HepG2 (cell line): ENCODE results near the gene ATG16L1. TPM values are rescaled to one million over a fixed set of nuclear protein-coding genes. Genes with fewer than 3 reads are reported as not detected.

Source experiments
- ATAC-seq: fragments of 200-7000 bp; cut with Tn5 transposase; 3 replicates; pipeline ENCODE4 v1.9.1; 2020; ENCODE audit warnings: mild to moderate bottlenecking, moderate library complexity
- BruUV-seq: library from RNA; stranded (reverse); fragments of 400-500 nt; replicated peaks from 2 replicates; lab custom pipeline; 2021; lab: Mats Ljungman, UMichigan
- CTCF ChIA-PET: fragments of 300-600 bp; formaldehyde crosslinking; extraction: SDS; loops from one replicate; lab custom pipeline; 2021; ENCODE audit warnings: low total read pairs, inconsistent platforms, low intra/inter-chr PET ratio; lab: Yijun Ruan, JAX
- POLR2A ChIA-PET: fragments of 350-600 bp; sonication (Branson Sonifier 250); formaldehyde crosslinking; loops from one replicate; lab custom pipeline; 2020; ENCODE audit warnings: antibody characterized with exemption, inconsistent platforms; lab: Yijun Ruan, JAX
- DNase-seq: peaks from one replicate; pipeline ENCODE4 v3.0.0-alpha.2; 2015; ENCODE audit warnings: low spot score
- FAIRE-seq: peaks from 3 replicates; lab custom pipeline; 2011; peaks lifted over from hg19 to GRCh38; lab: Jason Lieb, UNC
- H2AFZ ChIP-seq: one replicate; pipeline ENCODE4 v1.6.1; 2011; ENCODE audit warnings: low read length, inconsistent platforms
- H3K27ac ChIP-seq: fragments of 300-600 bp; 3 replicates; pipeline ENCODE4 v1.8.0; 2011; ENCODE audit warnings: mixed run types, mild to moderate bottlenecking, mixed read lengths, low read length, inconsistent platforms; ENCODE audit not compliant: insufficient read depth; ENCODE audit errors: extremely low read length
- H3K27me3 ChIP-seq, 2 experiments: fragments of 200-600 bp in 1 of 2; 2 replicates in 1 of 2; 3 replicates in 1 of 2; pipeline versions ENCODE4 v1.6.0 to v1.8.0; 2011; ENCODE audit warnings: low read length in 2 of 2, mild to moderate bottlenecking in 2 of 2, moderate library complexity in 2 of 2, inconsistent platforms in 1 of 2; ENCODE audit not compliant: insufficient read depth in 2 of 2, control insufficient read depth in 1 of 2
- H3K36me3 ChIP-seq, 2 experiments: fragments of 200-600 bp in 1 of 2; replicated peaks in 1 of 2; 2 replicates in 1 of 2; 3 replicates in 1 of 2; pipeline versions ENCODE4 v1.5.1 to v1.8.0; 2011; ENCODE audit warnings: low read length in 2 of 2, inconsistent platforms in 1 of 2; ENCODE audit not compliant: insufficient read depth in 2 of 2, control insufficient read depth in 1 of 2
- H3K4me1 ChIP-seq: 2 replicates; pipeline ENCODE4 v1.5.1; 2012; ENCODE audit warnings: low read length, inconsistent platforms; ENCODE audit not compliant: insufficient read depth
- H3K4me2 ChIP-seq: 2 replicates; pipeline ENCODE4 v1.6.0; 2011; ENCODE audit warnings: low read depth, low read length, inconsistent platforms
- H3K4me3 ChIP-seq, 3 experiments: fragments of 200-600 bp in 1 of 3; sonication (generic), shearing (Covaris generic) in 1 of 3; replicated peaks in 1 of 3; 2 replicates each; pipeline ENCODE4 v1.5.1; 2011 to 2016; ENCODE audit warnings: low read length in 3 of 3, inconsistent platforms in 2 of 3, low read depth in 2 of 3, mild to moderate bottlenecking in 2 of 3, control low read depth in 1 of 3, mixed read lengths in 1 of 3; ENCODE audit not compliant: insufficient read depth in 1 of 3
- H3K79me2 ChIP-seq: one replicate; pipeline ENCODE4 v1.6.1; 2011; ENCODE audit warnings: low read length, inconsistent platforms; ENCODE audit not compliant: insufficient read depth
- H3K9ac ChIP-seq: 2 replicates; pipeline ENCODE4 v1.6.0; 2011; ENCODE audit warnings: mild to moderate bottlenecking, low read depth, low read length, inconsistent platforms; ENCODE audit not compliant: insufficient read depth
- H3K9me3 ChIP-seq: 2 replicates; pipeline ENCODE4 v1.5.1; 2012; ENCODE audit warnings: mild to moderate bottlenecking, low read length
- H4K20me1 ChIP-seq: 2 replicates; pipeline ENCODE4 v1.6.0; 2011; ENCODE audit warnings: inconsistent platforms, mild to moderate bottlenecking, low read length, moderate library complexity; ENCODE audit not compliant: insufficient read depth
- ARID2 ChIP-seq: sonication (generic); formaldehyde crosslinking; IDR thresholded peaks from 2 replicates; pipeline ENCODE4 v1.8.1; 2022; ENCODE audit warnings: mild to moderate bottlenecking, missing genetic modification reagents, borderline replicate concordance
- ATF2 ChIP-seq: sonication (generic); formaldehyde crosslinking; IDR thresholded peaks from 2 replicates; pipeline ENCODE4 v1.4.0; 2020; ENCODE audit warnings: missing genetic modification reagents
- ATF6 ChIP-seq: sonication (generic); formaldehyde crosslinking; conservative IDR thresholded peaks from 2 replicates; pipeline ENCODE4 v1.4.0; 2020; ENCODE audit warnings: missing genetic modification reagents
- EP300 ChIP-seq, 3 experiments: sonication (generic) in 1 of 3; formaldehyde crosslinking in 1 of 3; IDR thresholded peaks; 2 replicates each; pipeline versions ENCODE4 v1.5.1 to v1.6.1; 2011 to 2020; ENCODE audit warnings: low read depth in 2 of 3, low read length in 2 of 3, borderline replicate concordance in 1 of 3, improper control_type of control experiment in 1 of 3, mild to moderate bottlenecking in 1 of 3, missing genetic modification reagents in 1 of 3, moderate library complexity in 1 of 3
- HNRNPL ChIP-seq: fragments of 200-400 bp; formaldehyde crosslinking; IDR thresholded peaks from 2 replicates; pipeline ENCODE4 v1.6.1; 2017; ENCODE audit warnings: mild to moderate bottlenecking, low read depth, low read length
- MLLT10 ChIP-seq: sonication (generic); formaldehyde crosslinking; IDR thresholded peaks from 2 replicates; pipeline ENCODE4 v1.4.0; 2020; ENCODE audit warnings: missing genetic modification reagents
- NFRKB ChIP-seq: fragments of 450-650 bp; IDR thresholded peaks from 2 replicates; pipeline ENCODE4 v1.6.1; 2017
- PREB ChIP-seq: sonication (generic); formaldehyde crosslinking; IDR thresholded peaks from 2 replicates; pipeline ENCODE4 v1.4.0; 2020; ENCODE audit warnings: missing genetic modification reagents
- RARA ChIP-seq: IDR thresholded peaks from 2 replicates; pipeline ENCODE4 v1.6.1; 2016; ENCODE audit warnings: missing genetic modification reagents, missing compliant biosample characterization
- SIN3A ChIP-seq: IDR thresholded peaks from 2 replicates; pipeline ENCODE4 v1.6.1; 2011; ENCODE audit warnings: low read depth, mild to moderate bottlenecking, control low read depth, low read length, borderline replicate concordance
- SMYD3 ChIP-seq: sonication (generic); formaldehyde crosslinking; IDR thresholded peaks from 2 replicates; pipeline ENCODE4 v1.8.1; 2023; ENCODE audit warnings: mild to moderate bottlenecking, missing genetic modification reagents
- TARDBP ChIP-seq: sonication (generic); formaldehyde crosslinking; IDR thresholded peaks from 2 replicates; pipeline ENCODE4 v1.8.0; 2022; ENCODE audit warnings: mild to moderate bottlenecking, missing genetic modification reagents
- ZBTB2 ChIP-seq: sonication (generic); formaldehyde crosslinking; IDR thresholded peaks from 2 replicates; pipeline ENCODE4 v1.8.0; 2022; ENCODE audit warnings: low read depth, missing genetic modification reagents
- ZFP62 ChIP-seq: sonication (generic); formaldehyde crosslinking; IDR thresholded peaks from 2 replicates; pipeline ENCODE4 v1.4.0; 2020; ENCODE audit warnings: missing genetic modification reagents
- ZMYM2 ChIP-seq: sonication (generic); formaldehyde crosslinking; IDR thresholded peaks from 2 replicates; pipeline ENCODE4 v1.8.0; 2022; ENCODE audit warnings: mild to moderate bottlenecking, missing genetic modification reagents
- ZNF432 ChIP-seq: sonication (generic); formaldehyde crosslinking; IDR thresholded peaks from 2 replicates; pipeline ENCODE4 v1.5.0; 2020; ENCODE audit warnings: missing genetic modification reagents, mild to moderate bottlenecking, borderline replicate concordance
- ZNF562 ChIP-seq: sonication (generic); formaldehyde crosslinking; IDR thresholded peaks from 2 replicates; pipeline ENCODE4 v1.8.0; 2022; ENCODE audit warnings: missing genetic modification reagents, borderline replicate concordance
- WGBS: methylation state at CpG from one replicate; pipeline ENCODE4 v1.1.6; 2017; ENCODE audit warnings: low lambda C conversion rate; 5-methylcytosine and 5-hydroxymethylcytosine counted together
- in situ Hi-C: cut with HindIII; loops from 2 replicates; pipeline ENCODE4 v1.10.0; 2017; ENCODE audit warnings: low pct_unique_long_range_greater_than_20kb; ENCODE audit not compliant: extremely low pct_ligation_motif_present
- intact Hi-C: fragments of 100-400 bp; cut with micrococcal nuclease; formaldehyde crosslinking; loops from one replicate; pipeline ENCODE4 v1.10.0; 2022; ENCODE audit not compliant: unreplicated experiment
- polyA plus RNA-seq, 8 experiments: library from polyadenylated mRNA; depleted of rRNA in 3 of 8; stranded (reverse) in 7 of 8; unstranded in 1 of 8; fragments of >200 nt; fragmentation: Illumina TruSeq in 4 of 8; extraction: Trizol in 4 of 8; gene quantifications; 2 replicates each; pipeline versions ENCODE4 v1.2.1 to v1.2.3, GENCODE V29; 2011 to 2016; ENCODE audit warnings: low read depth in 4 of 8, missing spikeins in 1 of 8, mixed read lengths in 1 of 8; ENCODE audit not compliant: insufficient read depth in 1 of 8
- total RNA-seq, 5 experiments: library from RNA; depleted of rRNA; stranded (reverse); fragments of >200 nt; fragmentation: Illumina TruSeq; extraction: Trizol; gene quantifications; 2 replicates each; pipeline ENCODE4 v1.2.3, GENCODE V29; 2016; ENCODE audit warnings: low read depth in 1 of 5

The ATG16L1 gene
- total and polyA plus RNA-seq, 2 of the 13 experiments (the other 11 are each of a cell fraction or from before 2014, with no cell fraction given), result 26.0 to 51.7 TPM

- TF ChIP-seq ZFP62 (CRISPR knock-in tag), result no peak
- no peak for TF ChIP-seq ATF2 (CRISPR knock-in tag)
These were observed 78.1 kb downstream of the ATG16L1 start (continued) for GRCh38 chr2:233329489-233330135.

GRCh38 chr2:233331536-233331935 lies 80.1 kb downstream of the ATG16L1 start:
- H3K4me3 ChIP-seq, result no peak overlapping the region
- no peak overlapping the region for H3K27ac ChIP-seq
- WGBS, result 54% methylated on average over 15 of the region's 15 CpGs
- DNase-seq, result no peak
- intact Hi-C loops (no loop called here), in situ Hi-C loops (no loop called here)
- POLR2A ChIA-PET, result no interaction called here
- TF ChIP-seq ZNF432 (CRISPR knock-in tag) (no peak), SIN3A (no peak), ZNF562 (no peak), MLLT10 (no peak), NFRKB (no peak), ARID2 (CRISPR knock-in tag) (no peak), TARDBP (CRISPR knock-in tag) (no peak), ZMYM2 (no peak), RARA (CRISPR knock-in tag) (no peak), EP300 (IDR thresholded peaks at IDR 0.05; ENCODE audit: low read depth in 2 of 2, low read length in 2 of 2) (no peak), EP300 (CRISPR knock-in tag; IDR thresholded peaks at IDR 0.05; ENCODE audit: borderline replicate concordance) (no peak), HNRNPL (no peak), SMYD3 (CRISPR knock-in tag) (no peak), ATF6 (CRISPR knock-in tag) (no peak), PREB (CRISPR knock-in tag) (no peak), ZBTB2 (CRISPR knock-in tag) (no peak)
- FAIRE-seq, result no peak
- CTCF ChIA-PET, result no interaction called here
- H3K9me3 ChIP-seq, result no peaks in the 10 kb centered on the region
- peaks cover 5% of the 10 kb centered on the region for H3K4me1 ChIP-seq
- H3K27me3 ChIP-seq, result peaks cover 0 to 25% of the 10 kb centered on the region in 2 experiments; a peak in 2 of 5 replicates
- H3K79me2 ChIP-seq, result no peaks in the 10 kb centered on the region
- no TSS peak for BruUV-seq
- H2AFZ ChIP-seq, result no peak overlapping the region
- H3K36me3 ChIP-seq, result no peaks in the 10 kb centered on the region
- no peak for ATAC-seq
- H4K20me1 ChIP-seq, result no peaks in the 10 kb centered on the region
- H3K4me2 ChIP-seq, result no peak overlapping the region
- H3K9ac ChIP-seq, result no peak overlapping the region
